ENCODE measurements around the gene RABGAP1. TPM values are rescaled to one million over a fixed set of nuclear protein-coding genes. Genes with fewer than 3 reads are reported as not detected.

The RABGAP1 gene
- total RNA-seq, 2 experiments from 2014 or later, result 24.2 to 27.0 TPM

- H3K4me3 Mint-ChIP-seq, result no peak overlapping the region
- CTCF ChIA-PET, result no interaction called here
- peaks cover 5% of the 10 kb centered on the region for H3K4me1 Mint-ChIP-seq
- H3K27me3 Mint-ChIP-seq, result no peaks in the 10 kb centered on the region
- no peak overlapping the region for H3K27ac Mint-ChIP-seq
- ATAC-seq, result no peak
- no peak for DNase-seq
- H3K9me3 Mint-ChIP-seq (ENCODE audit: low read depth), result no peaks in the 10 kb centered on the region
- H3K36me3 Mint-ChIP-seq, result peaks cover 14% of the 10 kb centered on the region
Measured at GRCh38 chr9:123003466-123003865, 62.6 kb downstream of the RABGAP1 start.

GRCh38 chr9:123005964-123006363, 65.1 kb downstream of the RABGAP1 start:
- ATAC-seq, result no peak

GRCh38 chr9:123007269-123007668, 66.4 kb downstream of the RABGAP1 start:
- Mint-ChIP-seq H3K9me3 (ENCODE audit: low read depth) (no peaks in the 10 kb centered on the region), H3K27ac (no peak overlapping the region), H3K27me3 (no peaks in the 10 kb centered on the region), H3K36me3 (peaks cover 20% of the 10 kb centered on the region), H3K4me3 (no peak overlapping the region), H3K4me1 (no peaks in the 10 kb centered on the region)
- no peak for DNase-seq
- no peak for ATAC-seq
- CTCF ChIA-PET, result interaction anchor here (1.2 kb wide), 1 partner anchor 9 kb away, joined by 4 read pairs; no protein-coding TSS in a partner anchor

More at GRCh38 chr9:123005964-123006363, 65.1 kb downstream of the RABGAP1 start:
- Mint-ChIP-seq H3K4me3 (no peak overlapping the region), H3K9me3 (ENCODE audit: low read depth) (no peaks in the 10 kb centered on the region), H3K4me1 (no peaks in the 10 kb centered on the region), H3K27ac (no peak overlapping the region), H3K27me3 (no peaks in the 10 kb centered on the region), H3K36me3 (peaks cover 7% of the 10 kb centered on the region)
- CTCF ChIA-PET, result interaction anchor here (1.3 kb wide), 1 partner anchor 170 kb away, joined by 4 read pairs; no protein-coding TSS in a partner anchor
- DNase-seq, result no peak

GRCh38 chr9:123008909-123009308, 68.1 kb downstream of the RABGAP1 start:
- Mint-ChIP-seq H3K36me3 (peaks cover 30% of the 10 kb centered on the region), H3K27ac (no peak overlapping the region), H3K4me1 (no peaks in the 10 kb centered on the region), H3K4me3 (no peak overlapping the region), H3K9me3 (ENCODE audit: low read depth) (no peaks in the 10 kb centered on the region), H3K27me3 (no peaks in the 10 kb centered on the region)
- CTCF ChIA-PET, result interaction anchor here (0.9 kb wide), 1 partner anchor 11 kb away, joined by 3 read pairs; no protein-coding TSS in a partner anchor
- no peak for DNase-seq
- ATAC-seq, result no peak

GRCh38 chr9:123011380-123011779, 70.6 kb downstream of the RABGAP1 start:
- ATAC-seq, result no peak
- no peak overlapping the region for H3K4me3 Mint-ChIP-seq
- CTCF ChIA-PET, result interaction anchor here (0.6 kb wide), 1 partner anchor 37 kb away, joined by 3 read pairs; no protein-coding TSS in a partner anchor

GRCh38 chr9:123011878-123012528, 71.2 kb downstream of the RABGAP1 start:
- DNase-seq (no peak), ATAC-seq (no peak)
- H3K4me3 Mint-ChIP-seq, result no peak overlapping the region
- H3K36me3 Mint-ChIP-seq, result peaks cover 49% of the 10 kb centered on the region
- H3K27ac Mint-ChIP-seq, result no peak overlapping the region
- peaks cover 7% of the 10 kb centered on the region for H3K9me3 Mint-ChIP-seq (ENCODE audit: low read depth)
- CTCF ChIA-PET, result interaction anchor here (0.6 kb wide), 1 partner anchor 38 kb away, joined by 3 read pairs; no protein-coding TSS in a partner anchor
- H3K4me1 Mint-ChIP-seq, result no peaks in the 10 kb centered on the region
- no peaks in the 10 kb centered on the region for H3K27me3 Mint-ChIP-seq

More at GRCh38 chr9:123011380-123011779, 70.6 kb downstream of the RABGAP1 start:
- Mint-ChIP-seq H3K27me3 (no peaks in the 10 kb centered on the region), H3K9me3 (ENCODE audit: low read depth) (peaks cover 7% of the 10 kb centered on the region), H3K27ac (no peak overlapping the region), H3K36me3 (peaks cover 47% of the 10 kb centered on the region), H3K4me1 (no peaks in the 10 kb centered on the region)
- DNase-seq, result no peak

GRCh38 chr9:123016631-123017030, 75.8 kb downstream of the RABGAP1 start:
- Mint-ChIP-seq H3K4me3 (no peak overlapping the region), H3K27me3 (no peaks in the 10 kb centered on the region), H3K4me1 (no peaks in the 10 kb centered on the region), H3K36me3 (peaks cover 49% of the 10 kb centered on the region), H3K27ac (no peak overlapping the region), H3K9me3 (ENCODE audit: low read depth) (peaks cover 7% of the 10 kb centered on the region)
- CTCF ChIA-PET, result interaction anchor here (1.2 kb wide), 1 partner anchor 9 kb away, joined by 4 read pairs; no protein-coding TSS in a partner anchor
- DNase-seq (no peak), ATAC-seq (no peak)

GRCh38 chr9:123020796-123021195, 80.0 kb downstream of the RABGAP1 start:
- DNase-seq (no peak), ATAC-seq (no peak)
- Mint-ChIP-seq H3K27ac (no peak overlapping the region), H3K36me3 (peaks cover 15% of the 10 kb centered on the region), H3K4me1 (no peaks in the 10 kb centered on the region), H3K9me3 (ENCODE audit: low read depth) (no peaks in the 10 kb centered on the region), H3K27me3 (no peaks in the 10 kb centered on the region), H3K4me3 (no peak overlapping the region)
- CTCF ChIA-PET, result interaction anchor here (0.7 kb wide), 1 partner anchor 330 kb away, joined by 3 read pairs; no protein-coding TSS in a partner anchor

GRCh38 chr9:123026425-123026824, 85.6 kb downstream of the RABGAP1 start:
- no peak for DNase-seq

GRCh38 chr9:123027517-123027916, 86.7 kb downstream of the RABGAP1 start:
- Mint-ChIP-seq H3K27me3 (no peaks in the 10 kb centered on the region), H3K36me3 (peaks cover 3% of the 10 kb centered on the region), H3K4me3 (no peak overlapping the region), H3K27ac (no peak overlapping the region), H3K4me1 (peaks cover 6% of the 10 kb centered on the region), H3K9me3 (ENCODE audit: low read depth) (no peaks in the 10 kb centered on the region)
- ATAC-seq (no peak), DNase-seq (no peak)
- CTCF ChIA-PET, result no interaction called here

More at GRCh38 chr9:123026425-123026824, 85.6 kb downstream of the RABGAP1 start:
- no peaks in the 10 kb centered on the region for H3K9me3 Mint-ChIP-seq (ENCODE audit: low read depth)
- no peaks in the 10 kb centered on the region for H3K27me3 Mint-ChIP-seq
- no peak overlapping the region for H3K4me3 Mint-ChIP-seq
- no peak overlapping the region for H3K27ac Mint-ChIP-seq
- H3K4me1 Mint-ChIP-seq, result peaks cover 6% of the 10 kb centered on the region
- H3K36me3 Mint-ChIP-seq, result peaks cover 3% of the 10 kb centered on the region
- CTCF ChIA-PET, result interaction anchor here (0.7 kb wide), 1 partner anchor 25 kb away, joined by 3 read pairs; no protein-coding TSS in a partner anchor
- no peak for ATAC-seq

GRCh38 chr9:123028136-123028535, 87.3 kb downstream of the RABGAP1 start:
- DNase-seq (no peak), ATAC-seq (no peak)
- H3K27ac Mint-ChIP-seq, result no peak overlapping the region
- peaks cover 6% of the 10 kb centered on the region for H3K4me1 Mint-ChIP-seq
- H3K36me3 Mint-ChIP-seq, result peaks cover 3% of the 10 kb centered on the region
- CTCF ChIA-PET, result no interaction called here
- H3K9me3 Mint-ChIP-seq (ENCODE audit: low read depth), result no peaks in the 10 kb centered on the region
- no peak overlapping the region for H3K4me3 Mint-ChIP-seq
- no peaks in the 10 kb centered on the region for H3K27me3 Mint-ChIP-seq

GRCh38 chr9:123028973-123029372, 88.2 kb downstream of the RABGAP1 start:
- ATAC-seq, result no peak
- peaks cover 6% of the 10 kb centered on the region for H3K4me1 Mint-ChIP-seq
- CTCF ChIA-PET, result no interaction called here
- no peaks in the 10 kb centered on the region for H3K9me3 Mint-ChIP-seq (ENCODE audit: low read depth)
- no peak overlapping the region for H3K27ac Mint-ChIP-seq
- H3K36me3 Mint-ChIP-seq, result peaks cover 3% of the 10 kb centered on the region
- no peak overlapping the region for H3K4me3 Mint-ChIP-seq
- DNase-seq, result no peak
- no peaks in the 10 kb centered on the region for H3K27me3 Mint-ChIP-seq

- CTCF ChIA-PET, result no interaction called here
Measured at GRCh38 chr9:123031963-123032362, 91.1 kb downstream of the RABGAP1 start.

GRCh38 chr9:123033352-123033751, 92.5 kb downstream of the RABGAP1 start, which contains the start of gene GPR21:
GPR21 (plus strand) TSS chr9:123033667; CDS start chr9:123034567, 900 bp downstream.
- ATAC-seq (no peak), DNase-seq (no peak)
- no peaks in the 10 kb centered on the region for H3K27me3 Mint-ChIP-seq
- no peak within 1 kb of the TSS for H3K27ac Mint-ChIP-seq
- CTCF ChIA-PET, result no interaction called here
- no peak within 1 kb of the TSS for H3K4me3 Mint-ChIP-seq
- H3K9me3 Mint-ChIP-seq (ENCODE audit: low read depth), result no peaks in the 10 kb centered on the region
- H3K4me1 Mint-ChIP-seq, result no peaks in the 10 kb centered on the region
- peaks cover 8% of the 10 kb centered on the region for H3K36me3 Mint-ChIP-seq

More at GRCh38 chr9:123031963-123032362, 91.1 kb downstream of the RABGAP1 start:
- Mint-ChIP-seq H3K9me3 (ENCODE audit: low read depth) (no peaks in the 10 kb centered on the region), H3K27me3 (no peaks in the 10 kb centered on the region), H3K36me3 (peaks cover 8% of the 10 kb centered on the region), H3K27ac (no peak overlapping the region), H3K4me1 (peaks cover 6% of the 10 kb centered on the region), H3K4me3 (no peak overlapping the region)
- no peak for DNase-seq
- ATAC-seq, result no peak
